Myocyte (in vitro differentiated cells): ENCODE data around the gene SLC8A1. TPM values are rescaled to one million over a fixed set of nuclear protein-coding genes. Genes with fewer than 3 reads are reported as not detected.
A peak's percentile ranks its signal among the peaks of the same experiment; 100 is the strongest.
"Not testable (repeated sequence)": the region's sequence is repeated elsewhere in the genome, so short reads cannot be mapped to it uniquely, and the experiment has no call there.

Experiments
- DNase-seq: peaks from one replicate; pipeline ENCODE4 v3.0.0-alpha.2; 2012; ENCODE audit warnings: low read depth
- total RNA-seq: library from RNA; depleted of rRNA; stranded (reverse); fragments of >200 nt; gene quantifications from 2 replicates; pipeline ENCODE4 v1.2.3, GENCODE V29; 2014

SLC8A1 gene
- total RNA-seq, 1 donor from 2014 or later = 5.2 TPM

DNA sequence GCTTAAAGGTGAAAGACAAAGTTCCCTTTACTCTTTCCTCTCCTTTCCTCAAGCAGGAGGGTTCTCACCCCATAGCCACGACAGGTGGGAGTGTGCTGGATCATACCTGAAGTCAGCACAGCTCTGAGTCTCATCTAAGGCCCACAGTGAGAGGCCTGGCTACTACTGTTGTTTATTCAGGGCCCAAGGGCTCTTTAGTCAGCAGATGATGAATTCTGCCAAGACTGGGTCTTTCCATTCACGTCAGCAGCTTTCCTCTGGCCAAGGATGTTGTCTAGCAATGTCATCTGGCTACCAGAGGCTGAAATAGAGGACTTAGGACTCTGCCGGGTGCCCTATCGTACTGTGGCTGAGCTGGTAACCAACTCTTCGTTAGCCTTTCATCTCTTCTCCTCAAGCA lies 364.5 kb downstream of the SLC8A1 start:
- no peak for DNase-seq

DNA sequence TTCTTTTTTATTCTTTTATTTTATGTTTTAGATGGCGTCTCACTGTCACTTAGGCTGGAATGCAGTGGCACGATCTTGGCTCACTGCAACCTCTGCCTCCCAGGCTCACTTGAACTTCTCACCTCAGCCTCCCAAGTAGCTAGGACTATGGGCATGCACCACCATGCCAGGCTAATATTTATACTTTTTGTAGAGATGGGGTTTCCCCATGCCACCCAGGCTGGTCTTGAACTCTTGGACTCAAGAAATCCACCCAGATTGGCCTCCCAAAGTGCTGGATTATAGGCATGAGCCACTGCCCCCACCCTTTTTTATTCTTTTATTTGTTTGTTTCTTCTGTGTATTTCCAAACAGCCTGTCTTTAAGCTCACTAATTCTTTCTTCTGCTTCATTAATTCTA lies 366.1 kb downstream of the SLC8A1 start:
- DNase-seq = no peak

DNA sequence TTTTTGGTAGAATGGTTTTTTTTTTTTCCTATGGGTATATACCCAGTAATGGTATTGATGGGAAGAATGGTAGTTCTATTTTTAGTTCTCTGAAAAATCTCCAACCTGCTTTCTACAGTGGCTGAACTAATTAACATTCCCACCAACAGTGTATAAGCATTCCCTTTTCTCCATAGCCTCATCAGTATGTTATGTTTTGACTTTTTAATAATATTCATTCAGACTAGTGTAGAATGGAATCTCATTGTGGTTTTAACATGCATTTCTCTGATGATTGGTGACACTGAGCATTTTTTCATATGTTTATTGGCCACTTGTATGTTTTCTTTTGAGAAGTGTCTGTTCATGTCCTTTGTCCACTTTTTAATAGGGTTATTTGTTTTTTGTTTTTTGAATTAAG lies 378.6 kb downstream of the SLC8A1 start:
- DNase-seq = not testable (repeated sequence)

DNA sequence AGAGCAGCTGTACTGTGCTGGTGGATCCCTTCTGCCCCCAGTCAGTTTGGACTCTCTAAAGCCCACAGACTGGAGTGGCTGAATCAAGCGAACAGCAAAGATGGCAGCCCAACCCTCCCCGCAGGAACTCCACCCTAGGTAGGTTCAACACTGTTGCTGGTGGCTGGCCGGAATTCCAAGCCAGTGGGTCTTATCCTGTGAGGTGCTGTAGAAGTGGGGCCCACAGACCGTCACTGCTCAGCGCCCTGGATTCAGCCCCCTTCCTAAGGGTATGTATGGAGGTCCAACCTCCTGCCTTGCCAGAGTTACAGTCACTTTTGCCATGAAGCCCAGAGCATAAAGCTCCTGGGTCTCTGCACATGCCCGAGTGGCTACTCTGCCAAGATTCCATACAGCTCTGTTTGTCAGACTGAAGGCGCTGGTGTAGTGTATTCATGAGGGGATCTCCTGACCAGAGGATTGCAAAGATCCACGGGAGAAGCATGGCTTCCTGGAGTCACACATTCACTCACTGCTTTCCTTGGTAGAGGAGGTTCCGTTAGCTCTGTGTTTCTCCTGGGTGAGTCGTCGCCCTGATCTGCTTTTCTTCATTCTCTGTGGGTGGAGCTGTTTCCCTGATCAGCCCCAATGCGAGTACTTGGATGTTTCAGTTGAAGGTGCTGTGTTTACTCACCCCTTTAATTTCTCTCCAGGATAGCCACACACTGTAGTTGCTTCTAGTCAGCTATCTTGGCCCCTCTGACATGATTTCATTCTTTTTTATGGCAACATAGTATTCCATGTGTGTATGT lies 379.3 kb downstream of the SLC8A1 start:
- DNase-seq = no peak

DNA sequence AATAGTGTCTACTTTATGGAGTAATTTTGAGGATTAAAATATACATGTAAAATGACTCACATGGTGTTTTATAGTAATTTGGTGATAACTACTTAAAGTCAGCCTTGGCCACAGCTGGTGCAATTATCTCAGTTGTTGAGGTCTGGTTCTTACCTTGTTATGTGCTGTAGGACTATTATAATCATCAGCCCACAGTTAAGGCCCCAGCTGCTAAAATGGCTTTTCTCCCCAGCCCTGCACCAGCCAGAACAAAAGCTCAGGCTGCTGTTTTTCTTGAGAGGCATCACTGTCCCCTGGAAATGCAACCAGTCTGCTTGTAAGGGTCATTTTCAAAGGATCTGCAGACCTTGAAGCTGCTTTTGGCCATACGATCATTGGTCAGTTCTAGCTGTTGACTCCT lies 389.5 kb downstream of the SLC8A1 start:
- DNase-seq = no peak

DNA sequence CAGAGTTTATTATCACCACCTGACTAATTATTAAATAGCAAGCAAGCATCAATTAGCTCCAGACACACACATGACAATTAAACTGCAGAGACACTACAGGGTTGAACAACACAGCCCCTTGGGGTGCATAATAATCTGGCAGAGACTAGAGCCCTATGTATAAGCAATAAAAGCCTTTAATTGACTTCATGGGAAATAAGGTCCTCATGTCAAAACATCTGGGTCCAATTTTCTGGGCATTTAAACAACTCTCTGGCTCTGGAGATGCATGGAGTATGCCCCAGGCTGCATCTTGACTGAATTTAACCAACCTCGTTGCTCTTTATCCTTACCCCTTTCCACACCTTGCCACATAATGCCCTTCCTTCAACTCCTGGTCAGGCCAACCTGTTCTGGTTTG lies 402.1 kb downstream of the SLC8A1 start:
- DNase-seq = no peak

DNA sequence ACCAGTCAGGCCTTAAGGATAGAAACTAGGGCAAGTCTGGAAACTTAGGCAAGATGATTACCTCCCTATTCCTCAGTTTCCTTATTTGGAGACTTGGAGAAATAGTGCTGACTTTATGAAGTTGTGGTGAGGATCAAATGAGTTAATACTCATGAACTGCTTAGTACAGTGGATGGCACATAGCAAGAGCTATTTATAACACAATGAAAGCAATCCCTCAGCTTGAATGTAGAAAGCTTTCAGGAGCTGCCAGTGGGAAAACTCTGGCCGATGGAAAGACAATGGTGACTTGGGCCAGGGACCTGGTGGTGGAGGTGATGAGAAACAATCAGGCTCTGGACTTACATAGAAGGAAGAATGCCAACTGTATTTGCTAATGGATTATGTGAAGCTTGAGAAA lies 403.4 kb downstream of the SLC8A1 start:
- DNase-seq = peak; percentile 52

DNA sequence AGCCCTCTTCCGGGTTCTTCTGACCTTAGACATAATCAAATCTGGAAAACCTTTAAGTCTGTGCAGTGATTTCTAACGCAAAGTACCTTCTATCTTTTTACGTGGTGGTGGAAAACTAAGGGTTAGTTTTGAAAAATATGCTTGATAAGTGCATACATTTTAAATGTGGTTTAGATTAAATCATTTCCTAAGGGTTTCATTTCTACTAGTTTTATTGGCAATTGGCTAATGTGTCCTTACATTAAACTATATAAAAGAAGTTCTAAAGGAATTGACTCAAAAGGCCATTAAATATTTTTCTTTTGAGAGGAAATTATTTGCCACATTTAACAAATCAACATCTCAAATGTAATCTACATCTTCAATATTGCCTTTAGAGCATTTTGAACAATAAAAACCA lies 404.5 kb downstream of the SLC8A1 start:
- DNase-seq = no peak
